Stimulated activated CD4-positive, alpha-beta T cell treated with anti-CD3 and anti-CD28 coated beads, Interleukin-2, amount 100 ng/mL, for 24 hours (primary cell): Measurements from ENCODE around the gene NEK10.

ENCODE experiments used
- DNase-seq, 2 donors: peaks; one replicate each; pipeline ENCODE4 v3.0.0-alpha.2; 2020

The NEK10 gene

DNA sequence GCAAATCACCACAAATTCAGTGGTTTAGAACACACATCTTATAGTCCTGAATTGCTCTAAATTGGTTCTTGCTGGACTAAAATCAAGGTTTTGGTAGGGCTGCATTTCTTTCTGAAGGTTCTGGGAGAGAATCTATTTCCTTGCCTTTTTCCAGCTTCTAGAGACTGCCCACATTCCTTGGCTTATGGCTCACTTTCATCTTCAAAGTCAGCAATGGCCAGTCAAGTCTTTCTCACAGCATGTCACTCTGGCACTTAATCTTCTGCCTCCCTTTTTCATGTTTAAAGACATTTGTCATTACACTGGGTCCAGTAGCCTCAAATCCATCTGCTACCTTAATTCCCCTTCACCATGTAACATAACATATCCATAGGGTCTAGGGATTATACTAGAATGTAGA, 149.0 kb downstream of the NEK10 start:
- DNase-seq = no peak

GRCh38 chr3:27219127-27219845, 149.9 kb downstream of the NEK10 start:
- DNase-seq = no peak

DNA sequence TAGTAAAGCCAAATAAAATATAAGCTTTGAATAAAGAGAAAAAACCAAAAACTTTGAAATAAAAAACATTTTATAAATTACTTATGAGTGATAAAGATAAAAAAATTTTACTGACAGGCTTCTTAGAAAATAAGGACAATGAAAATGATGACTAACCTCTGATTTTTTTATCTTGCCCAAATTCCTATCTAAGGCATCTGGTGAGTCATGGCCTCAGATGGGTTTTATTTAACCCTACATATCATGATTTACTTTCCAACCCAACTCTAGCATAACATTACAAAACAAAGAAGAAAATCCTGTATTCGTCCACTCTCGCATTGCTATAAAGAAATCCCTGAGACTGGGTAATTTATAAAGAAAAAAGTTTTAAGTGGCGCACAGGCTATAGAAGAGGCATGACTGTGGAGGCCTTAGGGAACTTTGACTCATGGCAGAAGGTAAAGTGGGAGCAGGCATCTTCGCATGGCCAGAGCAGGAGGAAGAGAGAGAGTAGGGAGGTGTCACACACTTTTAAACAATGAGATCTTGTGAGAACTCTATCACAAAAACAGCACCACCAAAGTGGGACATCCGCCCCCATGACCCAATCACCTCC, 152.1 kb downstream of the NEK10 start:
- DNase-seq = no peak

GRCh38 chr3:27216295-27216855, 152.8 kb downstream of the NEK10 start:
- no peak for DNase-seq

GRCh38 chr3:27213450-27213849, 155.7 kb downstream of the NEK10 start:
- no peak for DNase-seq

GRCh38 chr3:27209617-27210264, 159.4 kb downstream of the NEK10 start:
- no peak for DNase-seq

DNA sequence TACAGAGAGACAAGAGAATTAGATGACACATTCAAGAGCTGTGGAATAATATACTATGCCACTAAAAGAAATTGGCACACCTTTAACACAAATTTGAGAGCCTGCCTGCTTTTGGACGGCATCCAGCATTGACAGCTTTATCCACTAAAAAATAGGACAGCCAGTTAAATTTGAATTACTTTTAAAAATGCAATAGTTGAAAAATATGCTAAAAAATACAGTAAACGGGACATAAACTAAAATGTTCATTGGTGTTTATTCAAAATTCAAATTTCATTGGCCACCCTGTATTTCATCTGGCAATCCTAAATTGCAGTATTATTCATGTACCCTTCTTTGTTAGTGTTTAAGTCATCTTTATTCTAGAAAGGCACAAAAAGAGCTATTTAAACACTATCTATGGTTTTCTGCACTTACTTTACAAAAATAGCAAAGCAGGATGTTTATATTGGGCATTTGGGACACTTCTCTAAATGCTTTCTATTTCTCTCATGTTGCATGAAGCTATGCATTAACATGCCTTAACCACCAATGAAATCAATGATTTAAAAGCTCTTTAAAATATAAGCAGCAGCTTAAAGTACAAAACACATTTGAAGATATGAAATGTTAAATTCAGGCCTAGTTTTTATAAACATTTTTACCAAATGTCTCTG, 160.1 kb downstream of the NEK10 start:
- DNase-seq = no peak

DNA sequence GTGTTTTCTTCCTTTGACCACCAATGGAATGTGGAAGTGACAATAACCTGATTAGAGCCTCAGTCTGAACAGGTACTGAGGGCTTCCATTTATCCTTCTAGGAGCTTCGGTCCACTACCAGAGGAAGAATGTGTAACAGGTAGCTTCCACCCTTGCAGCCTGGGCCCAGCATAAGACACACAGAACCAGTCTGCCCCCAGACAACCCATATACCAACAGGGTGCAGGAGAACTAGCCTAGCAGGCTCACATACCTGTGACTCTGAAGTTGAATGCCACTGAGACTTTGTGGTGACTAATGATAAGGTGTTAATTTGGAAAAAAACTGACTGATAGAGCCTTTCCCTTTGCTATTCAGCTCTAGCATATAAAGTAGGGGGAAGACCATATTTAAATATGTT, 166.2 kb downstream of the NEK10 start:
- no peak for DNase-seq

GRCh38 chr3:27201492-27201891, 167.7 kb downstream of the NEK10 start:
- DNase-seq = no peak

- DNase-seq = no peak
These were observed 168.3 kb downstream of the NEK10 start for GRCh38 chr3:27200721-27201489.

GRCh38 chr3:27194861-27195483, 174.2 kb downstream of the NEK10 start:
- DNase-seq = no peak

- no peak for DNase-seq
These were observed 176.1 kb downstream of the NEK10 start for GRCh38 chr3:27193056-27193455.

DNA sequence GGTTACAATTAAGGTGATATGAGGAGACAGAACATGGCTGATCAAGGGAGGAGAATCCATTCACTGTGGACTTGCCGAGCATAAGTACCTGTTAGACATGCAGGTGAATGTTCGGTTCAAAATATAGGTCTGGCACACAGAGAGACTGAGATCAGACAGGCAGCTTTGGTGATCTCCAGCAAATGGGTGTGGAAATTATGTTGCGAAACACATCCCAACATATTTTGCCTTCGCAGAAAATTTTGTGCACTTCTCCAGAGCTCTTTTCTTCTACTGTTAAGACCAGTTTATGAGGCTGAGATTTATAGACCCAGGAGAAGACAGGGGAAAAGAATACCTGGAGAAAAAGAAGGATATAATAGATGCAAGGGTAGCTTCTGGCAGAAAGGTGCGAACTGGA, 183.2 kb downstream of the NEK10 start:
- DNase-seq = no peak

GRCh38 chr3:27185231-27185989, 183.8 kb downstream of the NEK10 start:
- no peak for DNase-seq

GRCh38 chr3:27184261-27184660, 184.9 kb downstream of the NEK10 start:
- no peak for DNase-seq

- no peak for DNase-seq
These were observed 192.9 kb downstream of the NEK10 start for GRCh38 chr3:27176256-27176655.

DNA sequence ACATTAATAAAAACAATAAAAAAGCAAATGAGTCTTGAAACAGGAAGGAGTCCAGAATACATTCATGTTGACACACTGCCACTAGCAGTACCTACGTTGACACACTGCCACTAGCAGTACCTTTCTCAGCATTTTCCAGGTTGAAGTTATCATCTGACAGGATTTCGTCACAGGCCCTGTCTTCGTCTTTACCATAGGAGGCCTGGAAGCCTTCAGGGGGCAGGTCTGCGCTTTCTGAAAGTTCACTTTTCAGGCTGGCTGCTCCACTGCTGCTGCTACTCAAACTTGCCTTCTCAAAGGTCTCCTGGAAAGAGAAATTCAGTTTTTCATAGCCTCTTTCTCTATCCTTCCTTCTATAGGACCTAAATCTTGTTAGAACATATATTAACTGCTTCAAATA, 194.7 kb downstream of the NEK10 start:
- no peak for DNase-seq

DNA sequence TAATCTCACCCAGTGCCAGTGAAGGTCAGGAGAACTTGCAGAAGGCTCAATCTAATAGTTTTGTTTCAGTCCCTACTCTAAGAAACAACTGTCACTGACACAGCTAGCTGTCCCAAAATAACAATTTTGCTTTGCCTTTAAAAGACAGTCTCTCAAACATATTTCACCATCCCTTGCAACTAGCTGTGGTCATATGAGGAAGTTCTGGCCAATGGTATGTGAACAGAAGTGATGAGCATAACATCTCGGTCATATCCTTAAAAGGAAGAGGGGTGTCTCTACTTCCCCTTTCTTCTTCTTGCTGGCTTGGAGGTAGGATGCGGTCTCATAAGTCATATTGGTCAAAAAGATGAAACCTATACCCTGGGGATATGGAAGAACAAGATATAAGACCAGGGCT, 198.1 kb downstream of the NEK10 start:
- DNase-seq = no peak

GRCh38 chr3:27166888-27167287, 202.3 kb downstream of the NEK10 start:
- DNase-seq = no peak

DNA sequence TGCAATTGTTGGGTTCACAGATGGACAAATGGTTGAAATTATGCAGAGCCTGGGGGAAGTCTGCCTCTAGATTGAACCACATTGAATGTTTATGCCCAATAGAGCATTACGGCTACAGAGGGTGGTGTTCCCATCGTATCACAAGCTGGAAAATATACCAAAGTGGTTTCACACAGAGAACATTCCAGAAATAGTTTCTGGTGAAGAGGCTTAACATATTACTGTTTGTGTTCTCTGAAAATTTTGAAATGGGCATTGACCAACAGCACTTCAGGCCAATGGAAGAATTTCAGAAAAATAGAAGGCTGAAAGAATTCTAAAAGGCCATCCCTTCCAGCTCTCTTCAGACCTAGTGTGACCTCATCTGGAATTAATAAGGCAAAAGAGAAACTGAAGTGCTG, 203.9 kb downstream of the NEK10 start:
- no peak for DNase-seq

GRCh38 chr3:27160779-27161287, 208.3 kb downstream of the NEK10 start:
- DNase-seq = no peak
